Measurements from ENCODE around the gene NMNAT2. TPM values are rescaled to one million over a fixed set of nuclear protein-coding genes. Genes with fewer than 3 reads are reported as not detected.

Gene NMNAT2
- total and polyA plus RNA-seq, 2 donors, result 0.23 to 0.28 TPM

DNA sequence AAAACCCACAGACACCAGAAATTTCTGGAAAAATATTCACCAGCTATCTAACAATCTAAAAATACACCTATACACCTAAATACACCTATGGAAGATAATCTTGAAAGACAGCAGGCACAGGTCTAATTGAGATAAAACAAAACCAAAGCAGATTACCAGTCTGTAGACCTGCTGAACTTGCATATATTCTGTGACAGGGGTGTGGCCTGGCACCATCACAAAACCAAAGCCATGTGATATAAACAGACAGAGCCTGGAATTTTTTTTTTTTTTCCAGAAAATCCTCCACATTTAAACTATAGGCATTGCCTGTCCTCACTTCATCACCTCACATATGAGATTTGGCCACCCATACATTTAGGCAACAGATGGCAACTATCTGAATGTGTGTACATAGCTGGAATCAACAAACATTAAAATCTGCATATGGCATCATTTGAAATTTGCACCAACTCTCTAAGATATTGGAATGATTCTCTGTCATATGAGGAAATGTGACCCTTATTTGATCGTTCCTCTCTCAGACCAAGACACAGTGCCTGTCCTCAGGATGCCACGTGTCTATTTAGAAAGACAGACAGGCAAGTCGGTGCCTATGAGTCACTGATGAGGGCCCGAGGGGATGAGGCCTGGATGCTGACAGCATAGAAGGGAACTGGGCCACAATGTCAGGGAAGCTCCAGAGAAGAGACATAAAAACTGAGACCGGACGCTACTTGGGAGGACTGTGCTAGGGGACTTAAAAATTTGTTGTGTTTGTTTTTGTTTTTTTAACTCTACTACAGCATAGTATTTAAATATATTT, 32.6 kb downstream of the NMNAT2 start:
- Histone ChIP-seq H3K4me1 (ENCODE audit: control insufficient read depth in 2 of 2, insufficient read depth in 2 of 2, low read length in 2 of 2) (no peaks in the 10 kb centered on the region), H3K4me3 (ENCODE audit: low read length in 2 of 2) (no peak overlapping the region), H3K36me3 (ENCODE audit: control insufficient read depth in 2 of 2, insufficient read depth in 2 of 2, low read length in 1 of 2) (no peaks in the 10 kb centered on the region), H3K27ac (ENCODE audit: low read depth in 1 of 2, low read length in 1 of 2) (no peak overlapping the region), H3K27me3 (ENCODE audit: control insufficient read depth in 2 of 2, insufficient read depth in 1 of 2, low read length in 1 of 2) (no peaks in the 10 kb centered on the region), H3K9me3 (ENCODE audit: control insufficient read depth in 2 of 2, insufficient read depth in 1 of 2, low read length in 1 of 2) (no peaks in the 10 kb centered on the region)
- DNase-seq (ENCODE audit: low read depth in 6 of 9, low spot score in 9 of 9), result no peak
- WGBS, result 92% methylated on average over 6 of the region's 6 CpGs

DNA sequence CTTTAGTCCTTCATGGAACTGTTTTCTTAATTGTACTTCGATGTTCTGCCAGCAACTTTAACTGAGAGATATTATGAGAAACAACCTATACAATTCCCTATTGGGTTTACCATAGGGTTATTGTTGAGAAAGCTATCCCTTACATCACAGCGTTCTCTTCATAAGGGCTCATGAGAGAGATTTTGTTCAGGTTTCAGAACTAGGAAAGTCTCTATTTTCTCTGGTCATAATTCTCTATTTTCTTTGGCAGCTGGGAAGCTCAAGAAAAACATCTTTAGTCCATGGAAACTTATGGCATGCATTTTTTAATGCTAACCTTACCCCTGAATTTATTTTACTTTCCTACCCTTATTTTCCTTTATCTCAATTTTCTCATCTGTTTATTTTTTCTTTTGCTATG, 38.2 kb downstream of the NMNAT2 start:
- Histone ChIP-seq H3K27ac (ENCODE audit: low read depth in 1 of 2, low read length in 1 of 2) (no peak overlapping the region), H3K36me3 (ENCODE audit: control insufficient read depth in 2 of 2, insufficient read depth in 2 of 2, low read length in 1 of 2) (no peaks in the 10 kb centered on the region), H3K9me3 (ENCODE audit: control insufficient read depth in 2 of 2, insufficient read depth in 1 of 2, low read length in 1 of 2) (no peaks in the 10 kb centered on the region), H3K4me1 (ENCODE audit: control insufficient read depth in 2 of 2, insufficient read depth in 2 of 2, low read length in 2 of 2) (no peaks in the 10 kb centered on the region), H3K27me3 (ENCODE audit: control insufficient read depth in 2 of 2, insufficient read depth in 1 of 2, low read length in 1 of 2) (no peaks in the 10 kb centered on the region), H3K4me3 (ENCODE audit: low read length in 2 of 2) (no peak overlapping the region)
- no peak for DNase-seq (ENCODE audit: low read depth in 6 of 9, low spot score in 9 of 9)
- WGBS, result 94% methylated on average over 2 of the region's 2 CpGs

DNA sequence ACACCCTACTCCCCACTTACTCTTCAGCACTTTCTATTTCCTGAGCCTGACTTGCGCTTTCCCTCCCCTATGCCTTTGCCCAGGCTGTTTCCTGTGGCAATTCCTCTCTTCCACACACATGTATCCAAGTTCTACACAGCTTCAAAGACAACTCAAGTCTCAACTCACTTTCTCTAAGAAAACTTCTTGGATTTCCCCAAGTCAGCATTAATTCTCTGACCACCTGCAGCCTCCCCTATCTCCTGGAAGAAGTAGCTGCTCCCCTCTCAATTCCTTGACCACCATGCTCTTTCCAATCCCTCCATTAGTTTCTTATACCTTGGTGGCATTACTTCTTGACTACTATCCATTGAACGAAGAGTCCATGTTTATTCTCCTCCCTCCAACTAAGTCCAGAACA, 42.8 kb downstream of the NMNAT2 start:
- 90% methylated on average over 2 of the region's 2 CpGs for WGBS

DNA sequence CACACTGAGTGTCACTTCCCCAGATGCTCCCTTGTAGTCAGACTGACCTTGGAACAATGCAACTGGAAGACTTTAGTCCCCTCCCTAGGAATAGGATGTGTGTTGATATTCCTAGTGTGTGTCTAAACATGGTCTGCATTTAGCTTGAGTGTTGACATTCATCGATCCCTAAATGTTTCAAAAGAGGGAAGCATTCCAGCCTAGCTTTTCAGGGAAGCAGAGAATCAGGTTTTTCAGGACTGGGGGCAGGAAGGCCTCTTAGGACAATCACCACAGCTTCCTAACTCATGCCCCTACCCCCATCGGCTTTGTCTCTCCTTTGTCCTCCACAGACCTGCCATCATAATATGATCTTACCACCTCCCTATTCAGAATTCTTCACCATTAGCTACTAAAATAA, 43.4 kb downstream of the NMNAT2 start:
- Histone ChIP-seq H3K27ac (ENCODE audit: low read depth in 1 of 2, low read length in 1 of 2) (no peak overlapping the region), H3K36me3 (ENCODE audit: control insufficient read depth in 2 of 2, insufficient read depth in 2 of 2, low read length in 1 of 2) (no peaks in the 10 kb centered on the region), H3K9me3 (ENCODE audit: control insufficient read depth in 2 of 2, insufficient read depth in 1 of 2, low read length in 1 of 2) (no peaks in the 10 kb centered on the region), H3K4me3 (ENCODE audit: low read length in 2 of 2) (no peak overlapping the region), H3K4me1 (ENCODE audit: control insufficient read depth in 2 of 2, insufficient read depth in 2 of 2, low read length in 2 of 2) (no peaks in the 10 kb centered on the region), H3K27me3 (ENCODE audit: control insufficient read depth in 2 of 2, insufficient read depth in 1 of 2, low read length in 1 of 2) (no peaks in the 10 kb centered on the region)
- DNase-seq (ENCODE audit: low read depth in 6 of 9, low spot score in 9 of 9), result no peak
- WGBS, result 90% methylated on average over 2 of the region's 2 CpGs

More for the DNA sequence above, 42.8 kb downstream of the NMNAT2 start:
- H3K4me1 ChIP-seq (ENCODE audit: control insufficient read depth in 2 of 2, insufficient read depth in 2 of 2, low read length in 2 of 2), result no peaks in the 10 kb centered on the region
- no peak overlapping the region for H3K27ac ChIP-seq (ENCODE audit: low read depth in 1 of 2, low read length in 1 of 2)
- no peaks in the 10 kb centered on the region for H3K36me3 ChIP-seq (ENCODE audit: control insufficient read depth in 2 of 2, insufficient read depth in 2 of 2, low read length in 1 of 2)
- H3K4me3 ChIP-seq (ENCODE audit: low read length in 2 of 2), result no peak overlapping the region
- H3K27me3 ChIP-seq (ENCODE audit: control insufficient read depth in 2 of 2, insufficient read depth in 1 of 2, low read length in 1 of 2), result no peaks in the 10 kb centered on the region
- DNase-seq (ENCODE audit: low read depth in 6 of 9, low spot score in 9 of 9), result no peak
- no peaks in the 10 kb centered on the region for H3K9me3 ChIP-seq (ENCODE audit: control insufficient read depth in 2 of 2, insufficient read depth in 1 of 2, low read length in 1 of 2)

DNA sequence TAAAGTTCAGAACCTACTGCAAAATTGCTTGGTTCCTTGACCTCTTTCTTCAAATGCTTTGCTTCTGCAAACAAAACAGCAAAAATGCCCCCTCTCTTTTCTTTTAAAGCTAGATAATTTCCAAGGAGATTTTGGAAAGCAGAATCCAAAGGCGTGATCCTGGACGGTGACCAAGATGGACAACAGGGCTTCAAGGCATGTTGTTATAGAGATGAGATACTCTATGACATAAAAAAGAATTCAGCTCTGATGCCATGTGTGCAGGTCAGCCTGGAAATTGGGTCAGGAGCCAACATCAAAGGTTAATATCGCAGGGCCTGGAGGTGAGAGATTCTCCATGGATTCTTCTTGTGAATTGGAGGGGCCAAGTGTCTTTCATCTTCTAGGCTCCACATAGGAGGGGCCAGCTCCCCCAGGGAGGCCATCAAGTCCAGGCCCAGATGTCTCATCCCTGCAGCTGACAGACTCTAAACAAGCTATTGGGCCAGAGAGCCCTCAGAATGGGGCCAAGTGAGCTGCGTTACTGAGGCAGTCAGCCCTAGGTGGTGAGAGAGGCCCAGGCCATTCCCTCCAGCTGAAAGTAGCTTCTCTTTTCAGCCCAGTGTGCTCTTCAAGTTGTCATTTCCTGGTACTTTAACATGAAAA, 45.5 kb downstream of the NMNAT2 start:
- H3K4me1 ChIP-seq (ENCODE audit: control insufficient read depth in 2 of 2, insufficient read depth in 2 of 2, low read length in 2 of 2), result no peaks in the 10 kb centered on the region
- H3K9me3 ChIP-seq (ENCODE audit: control insufficient read depth in 2 of 2, insufficient read depth in 1 of 2, low read length in 1 of 2), result no peaks in the 10 kb centered on the region
- H3K36me3 ChIP-seq (ENCODE audit: control insufficient read depth in 2 of 2, insufficient read depth in 2 of 2, low read length in 1 of 2), result no peaks in the 10 kb centered on the region
- H3K27ac ChIP-seq (ENCODE audit: low read depth in 1 of 2, low read length in 1 of 2), result no peak overlapping the region
- H3K27me3 ChIP-seq (ENCODE audit: control insufficient read depth in 2 of 2, insufficient read depth in 1 of 2, low read length in 1 of 2), result no peaks in the 10 kb centered on the region
- no peak for DNase-seq (ENCODE audit: low read depth in 6 of 9, low spot score in 9 of 9)
- 98% methylated on average over 4 of the region's 4 CpGs for WGBS
- H3K4me3 ChIP-seq (ENCODE audit: low read length in 2 of 2), result no peak overlapping the region

DNA sequence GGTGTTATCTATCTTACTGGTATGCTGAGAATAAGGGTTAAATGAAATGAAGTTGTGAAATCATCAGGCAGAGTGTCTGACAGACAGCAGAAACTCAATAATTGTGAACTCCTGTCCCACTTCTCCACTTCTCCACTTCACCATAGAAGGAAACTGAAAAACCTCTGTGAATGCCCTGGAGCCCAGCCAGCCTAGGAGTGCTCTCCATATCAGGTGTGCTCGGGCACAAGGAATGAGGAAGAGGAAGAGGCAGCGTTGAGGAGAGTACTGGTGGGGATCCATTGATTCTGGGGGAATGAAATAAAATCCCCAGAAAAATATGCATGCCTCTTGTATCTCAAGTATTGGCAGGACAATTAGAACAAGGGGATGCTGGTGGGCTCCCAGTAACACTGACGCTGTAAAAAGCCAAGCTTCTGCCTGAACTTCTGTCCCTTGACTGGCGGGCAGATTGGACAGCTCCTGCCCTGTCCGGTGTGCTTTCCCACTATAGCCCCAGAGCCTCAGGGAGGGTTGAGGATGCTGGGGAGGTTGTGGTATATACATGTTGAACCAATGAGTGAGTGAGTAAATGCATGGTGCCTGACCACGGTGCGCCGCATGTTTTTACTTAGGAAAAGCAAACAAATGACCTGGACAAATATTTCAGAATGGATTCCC, 47.7 kb downstream of the NMNAT2 start:
- no peak for DNase-seq (ENCODE audit: low read depth in 6 of 9, low spot score in 9 of 9)
- no peaks in the 10 kb centered on the region for H3K27me3 ChIP-seq (ENCODE audit: control insufficient read depth in 2 of 2, insufficient read depth in 1 of 2, low read length in 1 of 2)
- H3K9me3 ChIP-seq (ENCODE audit: control insufficient read depth in 2 of 2, insufficient read depth in 1 of 2, low read length in 1 of 2), result no peaks in the 10 kb centered on the region
- WGBS, result 80% methylated on average over 8 of the region's 8 CpGs
- no peaks in the 10 kb centered on the region for H3K4me1 ChIP-seq (ENCODE audit: control insufficient read depth in 2 of 2, insufficient read depth in 2 of 2, low read length in 2 of 2)
- no peak overlapping the region for H3K27ac ChIP-seq (ENCODE audit: low read depth in 1 of 2, low read length in 1 of 2)
- no peak overlapping the region for H3K4me3 ChIP-seq (ENCODE audit: low read length in 2 of 2)
- no peaks in the 10 kb centered on the region for H3K36me3 ChIP-seq (ENCODE audit: control insufficient read depth in 2 of 2, insufficient read depth in 2 of 2, low read length in 1 of 2)

DNA sequence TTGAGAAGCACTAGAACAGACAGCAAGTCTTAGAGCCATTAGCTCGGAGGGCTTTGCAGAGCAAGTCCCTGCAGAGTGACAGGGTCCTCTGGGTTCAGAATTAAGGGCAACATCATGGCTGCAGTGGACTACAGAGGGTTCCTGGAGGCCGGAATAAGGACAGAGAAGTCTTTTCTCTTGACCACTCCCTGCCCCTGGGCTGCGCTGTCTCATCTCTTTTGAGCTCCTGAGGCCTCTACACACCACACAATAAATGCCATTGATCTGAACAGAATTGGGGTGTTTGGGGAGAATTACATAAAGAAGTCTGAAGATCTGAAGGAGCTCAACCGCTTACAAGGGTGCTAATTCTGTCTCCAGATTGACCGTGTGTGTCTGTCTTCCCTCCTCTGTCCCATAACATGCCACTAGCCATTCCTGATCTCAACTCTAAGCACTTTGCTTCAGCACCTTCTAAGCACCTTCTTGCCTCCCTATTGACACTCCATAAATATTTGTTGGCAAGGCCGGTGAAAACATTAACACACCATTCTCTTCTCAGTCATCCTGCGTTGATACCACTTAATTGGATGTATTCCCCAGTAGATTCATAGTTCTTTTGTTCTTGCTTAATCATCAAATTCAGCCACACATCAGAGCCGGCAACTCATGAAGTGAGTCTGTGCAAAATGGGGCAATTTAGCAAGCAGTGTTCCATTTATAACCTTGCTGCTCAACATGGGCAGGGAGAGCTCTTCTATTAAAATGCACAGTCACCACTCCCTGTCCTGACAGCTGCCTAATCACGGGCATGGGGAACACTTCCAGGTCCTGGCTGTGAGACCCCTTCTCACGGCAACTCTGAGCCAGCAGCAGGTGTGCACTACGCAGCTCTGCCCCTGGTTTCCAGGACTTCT, 49.7 kb downstream of the NMNAT2 start:
- no peak overlapping the region for H3K4me3 ChIP-seq (ENCODE audit: low read length in 2 of 2)
- DNase-seq (ENCODE audit: low read depth in 6 of 9, low spot score in 9 of 9), result no peak
- no peaks in the 10 kb centered on the region for H3K27me3 ChIP-seq (ENCODE audit: control insufficient read depth in 2 of 2, insufficient read depth in 1 of 2, low read length in 1 of 2)
- H3K4me1 ChIP-seq (ENCODE audit: control insufficient read depth in 2 of 2, insufficient read depth in 2 of 2, low read length in 2 of 2), result no peaks in the 10 kb centered on the region
- no peaks in the 10 kb centered on the region for H3K9me3 ChIP-seq (ENCODE audit: control insufficient read depth in 2 of 2, insufficient read depth in 1 of 2, low read length in 1 of 2)
- H3K36me3 ChIP-seq (ENCODE audit: control insufficient read depth in 2 of 2, insufficient read depth in 2 of 2, low read length in 1 of 2), result no peaks in the 10 kb centered on the region
- no peak overlapping the region for H3K27ac ChIP-seq (ENCODE audit: low read depth in 1 of 2, low read length in 1 of 2)
- 92% methylated on average over 11 of the region's 11 CpGs for WGBS

DNA sequence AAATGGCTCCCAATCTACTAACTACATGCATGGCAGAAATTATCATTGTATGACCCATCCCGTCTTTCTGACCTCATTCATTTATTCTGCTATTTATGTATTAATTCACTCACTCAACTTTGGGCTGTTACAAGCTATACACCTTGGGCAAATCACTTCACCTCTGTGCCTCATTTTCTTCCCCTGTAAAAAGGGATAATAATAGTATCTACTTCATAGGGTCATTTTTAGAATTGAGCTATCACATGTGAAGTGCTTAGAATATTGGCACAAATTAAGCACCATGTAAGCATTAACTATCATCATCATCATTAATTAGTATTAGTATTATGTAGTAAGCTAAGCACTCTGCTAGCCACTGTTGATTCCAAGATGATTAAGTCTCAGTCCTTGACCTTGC, 52.1 kb downstream of the NMNAT2 start:
- Histone ChIP-seq H3K36me3 (ENCODE audit: control insufficient read depth in 2 of 2, insufficient read depth in 2 of 2, low read length in 1 of 2) (no peaks in the 10 kb centered on the region), H3K27me3 (ENCODE audit: control insufficient read depth in 2 of 2, insufficient read depth in 1 of 2, low read length in 1 of 2) (no peaks in the 10 kb centered on the region), H3K4me1 (ENCODE audit: control insufficient read depth in 2 of 2, insufficient read depth in 2 of 2, low read length in 2 of 2) (no peaks in the 10 kb centered on the region), H3K4me3 (ENCODE audit: low read length in 2 of 2) (no peak overlapping the region), H3K9me3 (ENCODE audit: control insufficient read depth in 2 of 2, insufficient read depth in 1 of 2, low read length in 1 of 2) (no peaks in the 10 kb centered on the region), H3K27ac (ENCODE audit: low read depth in 1 of 2, low read length in 1 of 2) (no peak overlapping the region)
- no peak for DNase-seq (ENCODE audit: low read depth in 6 of 9, low spot score in 9 of 9)
- 97% methylated on average over 1 of the region's 1 CpG for WGBS

Measured in thymus (tissue), 11 donors.